ENCODE measurements around the gene WRAP73.
A peak's percentile ranks its signal among the peaks of the same experiment; 100 is the strongest.

- TF ChIP-seq MXI1 (IDR thresholded peaks at IDR 0.05; ENCODE audit: low read depth, low read length) (no peak; the same call in 1 of the 2 replicates), HES1 (IDR thresholded peaks at IDR 0.05; ENCODE audit: low read depth) (no peak), POLR2A (conservative IDR thresholded peaks at IDR 0.05) (peak; percentile 83), CTCF (IDR thresholded peaks at IDR 0.05 in 2 of 3, conservative IDR thresholded peaks at IDR 0.05 in 1 of 3; ENCODE audit: insufficient read depth in 2 of 3, low read depth in 1 of 3, low read length in 3 of 3) (peak; percentile 63 to 66 (median 64); a peak in 5 of 6 replicates), CBX8 (IDR thresholded peaks at IDR 0.05; ENCODE audit: borderline replicate concordance, extremely low read depth, low read depth, low read length, poor library complexity, severe bottlenecking) (no peak), EZH2 (IDR thresholded peaks at IDR 0.05; ENCODE audit: borderline replicate concordance, low read depth, low read length) (no peak), PTBP1 (IDR thresholded peaks at IDR 0.05; ENCODE audit: low read depth, low read length) (no peak), ZNF764 (CRISPR knock-in tag; IDR thresholded peaks at IDR 0.05; ENCODE audit: low read depth) (no peak), TAF7 (tag; IDR thresholded peaks at IDR 0.05) (no peak), KDM5B (IDR thresholded peaks at IDR 0.05; ENCODE audit: insufficient replicate concordance, low read depth, low read length) (peak; percentile 94)
Measured at GRCh38 chr1:3649342-3650247, at the start of gene WRAP73.
